H1 (cell line): ENCODE results near the gene MYLK4. TPM values are rescaled to one million over a fixed set of nuclear protein-coding genes. Genes with fewer than 3 reads are reported as not detected.

ENCODE experiments used
- CTCF ChIA-PET: fragments of 300-600 bp; sonication (Branson Sonifier 250); formaldehyde crosslinking; loops from one replicate; lab custom pipeline; 2021; ENCODE audit not compliant: partially characterized antibody; lab: Charles Lee
- POLR2A ChIA-PET: fragments of 300-600 bp; sonication (Branson Sonifier 250); formaldehyde crosslinking; loops from one replicate; lab custom pipeline; 2021; ENCODE audit warnings: inconsistent platforms; ENCODE audit not compliant: partially characterized antibody; lab: Charles Lee
- DNase-seq, 2 experiments: peaks; one replicate each; pipeline versions ENCODE4 v3.0.0 to v3.0.0-alpha.2; 2010 to 2022; ENCODE audit warnings: low spot score in 2 of 2, low read depth in 1 of 2, mixed read lengths in 1 of 2
- FAIRE-seq: peaks from 2 replicates; lab custom pipeline; 2011; peaks lifted over from hg19 to GRCh38; lab: Jason Lieb, UNC
- H2AFZ ChIP-seq: 2 replicates; pipeline ENCODE4 v1.8.1; 2012; ENCODE audit warnings: low read length, inconsistent platforms
- H2AK5ac ChIP-seq: 2 replicates; pipeline ENCODE4 v1.6.1; 2013; ENCODE audit warnings: low read depth, low read length
- H2BK120ac ChIP-seq: replicated peaks from 2 replicates; pipeline ENCODE3; 2013; ENCODE audit warnings: low read depth, low read length, inconsistent platforms
- H2BK12ac ChIP-seq: 2 replicates; pipeline ENCODE4 v1.6.1; 2013; ENCODE audit warnings: low read depth, low read length
- H2BK15ac ChIP-seq: 2 replicates; pipeline ENCODE4 v1.6.1; 2013; ENCODE audit warnings: low read length
- H2BK20ac ChIP-seq: 2 replicates; pipeline ENCODE4 v1.6.1; 2013; ENCODE audit warnings: low read length
- H2BK5ac ChIP-seq: 2 replicates; pipeline ENCODE4 v1.6.1; 2013; ENCODE audit warnings: low read depth, low read length
- H3K14ac ChIP-seq: 2 replicates; pipeline ENCODE4 v1.6.1; 2013; ENCODE audit warnings: inconsistent platforms; ENCODE audit not compliant: insufficient read length
- H3K18ac ChIP-seq: 2 replicates; pipeline ENCODE4 v1.6.1; 2013; ENCODE audit warnings: low read length; ENCODE audit errors: extremely low read depth
- H3K23ac ChIP-seq: 2 replicates; pipeline ENCODE4 v1.6.1; 2013; ENCODE audit warnings: inconsistent platforms; ENCODE audit not compliant: insufficient read length
- H3K23me2 ChIP-seq: 2 replicates; pipeline ENCODE4 v1.6.1; 2013; ENCODE audit warnings: low read depth, low read length
- H3K27ac ChIP-seq: 2 replicates; pipeline ENCODE4 v1.6.1; 2011; ENCODE audit warnings: low read depth, low read length, inconsistent platforms
- H3K27me3 ChIP-seq, 4 experiments: replicated peaks in 1 of 4; 1 replicate in 1 of 4; 2 replicates in 3 of 4; pipeline versions ENCODE4 v1.6.1 to v1.8.1; 2011 to 2013; ENCODE audit warnings: low read length in 3 of 4, mild to moderate bottlenecking in 3 of 4, inconsistent platforms in 2 of 4, mixed read lengths in 2 of 4, moderate library complexity in 1 of 4; ENCODE audit not compliant: control insufficient read depth in 3 of 4, insufficient read depth in 3 of 4; ENCODE audit errors: extremely low read depth in 1 of 4
- H3K36me3 ChIP-seq, 4 experiments: 2 replicates each; pipeline versions ENCODE4 v1.6.1 to v1.8.1; 2011 to 2013; ENCODE audit warnings: mild to moderate bottlenecking in 4 of 4, low read length in 3 of 4, moderate library complexity in 2 of 4, control low read depth in 1 of 4, inconsistent platforms in 1 of 4; ENCODE audit not compliant: insufficient read depth in 4 of 4, control insufficient read depth in 2 of 4
- H3K4ac ChIP-seq: replicated peaks from 2 replicates; pipeline ENCODE3; 2013; ENCODE audit warnings: low read length, low read depth, mixed read lengths, inconsistent platforms; ENCODE audit not compliant: insufficient read length
- H3K4me1 ChIP-seq, 4 experiments: replicated peaks in 1 of 4; 1 replicate in 1 of 4; 2 replicates in 3 of 4; pipeline versions ENCODE4 v1.6.1 to v1.8.1; 2011 to 2013; ENCODE audit warnings: low read length in 3 of 4, inconsistent platforms in 2 of 4, mixed read lengths in 1 of 4; ENCODE audit not compliant: insufficient read depth in 4 of 4, control insufficient read depth in 3 of 4
- H3K4me2 ChIP-seq, 2 experiments: 2 replicates each; pipeline versions ENCODE4 v1.6.1 to v1.8.1; 2011 to 2013; ENCODE audit warnings: low read depth in 2 of 2, low read length in 2 of 2, control low read depth in 1 of 2, inconsistent platforms in 1 of 2, mild to moderate bottlenecking in 1 of 2; ENCODE audit not compliant: insufficient read depth in 1 of 2
- H3K4me3 ChIP-seq, 4 experiments: fragments of 200-600, 300-600 bp in 1 of 4; sonication (generic), shearing (Covaris generic), sonication (Bioruptor Twin) in 1 of 4; 2 replicates each; pipeline versions ENCODE4 v1.5.1 to v1.8.1; 2011 to 2016; ENCODE audit warnings: low read length in 4 of 4, low read depth in 3 of 4, control low read depth in 2 of 4, inconsistent platforms in 2 of 4, mild to moderate bottlenecking in 2 of 4, mixed read lengths in 1 of 4, moderate library complexity in 1 of 4; ENCODE audit not compliant: insufficient read depth in 2 of 4; ENCODE audit errors: extremely low read depth in 1 of 4
- H3K56ac ChIP-seq: replicated peaks from 2 replicates; pipeline ENCODE3; 2013; ENCODE audit warnings: low read depth, mild to moderate bottlenecking, mixed read lengths, low read length, inconsistent platforms; ENCODE audit not compliant: insufficient read length
- H3K79me1 ChIP-seq: 2 replicates; pipeline ENCODE4 v1.6.1; 2013; ENCODE audit warnings: low read depth, low read length, control low read depth
- H3K79me2 ChIP-seq, 2 experiments: 2 replicates each; pipeline versions ENCODE4 v1.6.1 to v1.8.1; 2012 to 2013; ENCODE audit warnings: low read length in 2 of 2, mild to moderate bottlenecking in 2 of 2, inconsistent platforms in 1 of 2; ENCODE audit not compliant: insufficient read depth in 2 of 2, control insufficient read depth in 1 of 2
- H3K9ac ChIP-seq, 4 experiments: replicated peaks in 1 of 4; 1 replicate in 1 of 4; 2 replicates in 3 of 4; pipeline versions ENCODE4 v1.6.1 to v1.8.1; 2011 to 2013; ENCODE audit warnings: low read depth in 3 of 4, low read length in 3 of 4, control low read depth in 2 of 4, mild to moderate bottlenecking in 2 of 4, moderate library complexity in 2 of 4, inconsistent platforms in 1 of 4; ENCODE audit errors: extremely low read depth in 1 of 4
- H3K9me3 ChIP-seq, 2 experiments: 2 replicates each; pipeline versions ENCODE4 v1.6.1 to v1.8.1; 2012 to 2013; ENCODE audit warnings: mild to moderate bottlenecking in 2 of 2, moderate library complexity in 2 of 2, control low read depth in 1 of 2, inconsistent platforms in 1 of 2, low read depth in 1 of 2, low read length in 1 of 2, mixed read lengths in 1 of 2; ENCODE audit not compliant: insufficient read depth in 2 of 2
- H4K20me1 ChIP-seq, 2 experiments: replicated peaks in 1 of 2; 2 replicates each; pipeline versions ENCODE3 to v1.8.1; 2011 to 2013; ENCODE audit warnings: inconsistent platforms in 2 of 2, low read length in 2 of 2, mild to moderate bottlenecking in 1 of 2; ENCODE audit not compliant: insufficient read depth in 2 of 2, control insufficient read depth in 1 of 2
- H4K5ac ChIP-seq: 2 replicates; pipeline ENCODE4 v1.6.1; 2013; ENCODE audit warnings: low read length, low read depth, mixed read lengths, inconsistent platforms; ENCODE audit not compliant: insufficient read length
- H4K8ac ChIP-seq: 2 replicates; pipeline ENCODE4 v1.8.0; 2013; ENCODE audit warnings: mild to moderate bottlenecking, moderate library complexity, low read length, inconsistent platforms; ENCODE audit not compliant: insufficient read depth; ENCODE audit errors: extremely low read depth
- H4K91ac ChIP-seq: replicated peaks from 2 replicates; pipeline ENCODE3; 2013; ENCODE audit warnings: low read length, mixed read lengths, inconsistent platforms; ENCODE audit not compliant: insufficient read length
- CHD1 ChIP-seq: IDR thresholded peaks from 2 replicates; pipeline ENCODE4 v1.6.1; 2012; ENCODE audit warnings: low read depth, low read length, improper control_type of control experiment
- CREB1 ChIP-seq: IDR thresholded peaks from 2 replicates; pipeline ENCODE4 v1.6.1; 2012; ENCODE audit warnings: inconsistent platforms
- EP300 ChIP-seq, 2 experiments: IDR thresholded peaks; 1 replicate in 1 of 2; 2 replicates in 1 of 2; pipeline ENCODE4 v1.6.1; 2011 to 2012; ENCODE audit warnings: low read depth in 2 of 2, low read length in 2 of 2, mild to moderate bottlenecking in 2 of 2, borderline replicate concordance in 1 of 2, inconsistent platforms in 1 of 2, moderate library complexity in 1 of 2
- POLR2AphosphoS5 ChIP-seq: IDR thresholded peaks from 2 replicates; pipeline ENCODE4 v1.6.1; 2011; ENCODE audit warnings: low read depth, low read length
- RAD21 ChIP-seq, 2 experiments: IDR thresholded peaks in 1 of 2; conservative IDR thresholded peaks in 1 of 2; 2 replicates each; pipeline ENCODE4 v1.6.1; 2011; ENCODE audit warnings: low read depth in 2 of 2, low read length in 2 of 2, improper control_type of control experiment in 1 of 2, inconsistent platforms in 1 of 2, mild to moderate bottlenecking in 1 of 2, moderate library complexity in 1 of 2
- RFX5 ChIP-seq: IDR thresholded peaks from 2 replicates; pipeline ENCODE4 v1.6.1; 2011; ENCODE audit warnings: low read depth, low read length, improper control_type of control experiment, borderline replicate concordance
- SAP30 ChIP-seq: fragments of 300-600 bp; sonication (generic); IDR thresholded peaks from 2 replicates; pipeline ENCODE4 v1.7.1; 2012; ENCODE audit warnings: low read length, moderate library complexity, mild to moderate bottlenecking, inconsistent platforms; ENCODE audit not compliant: insufficient read depth, insufficient replicate concordance
- SIN3A ChIP-seq, 2 experiments: IDR thresholded peaks in 1 of 2; conservative IDR thresholded peaks in 1 of 2; 2 replicates each; pipeline ENCODE4 v1.6.1; 2011 to 2012; ENCODE audit warnings: low read length in 2 of 2, improper control_type of control experiment in 1 of 2, low read depth in 1 of 2, mild to moderate bottlenecking in 1 of 2
- SIRT6 ChIP-seq: IDR thresholded peaks from one replicate; pipeline ENCODE4 v1.7.1; 2012; ENCODE audit warnings: low read length, inconsistent platforms
- SIX5 ChIP-seq: IDR thresholded peaks from 2 replicates; pipeline ENCODE4 v1.6.1; 2011; ENCODE audit warnings: mild to moderate bottlenecking, low read depth, low read length
- SP2 ChIP-seq: IDR thresholded peaks from 2 replicates; pipeline ENCODE4 v1.6.1; 2012; ENCODE audit warnings: mild to moderate bottlenecking, low read length, inconsistent platforms
- SRF ChIP-seq: IDR thresholded peaks from 2 replicates; pipeline ENCODE4 v1.6.1; 2011; ENCODE audit warnings: mild to moderate bottlenecking, low read depth, low read length, moderate library complexity
- WGBS, 2 experiments: shearing (Covaris generic) in 1 of 2; methylation state at CpG; one replicate each; pipeline versions ENCODE4 v1.1.6 to v1.1.7; 2013 to 2015; ENCODE audit warnings: low lambda C conversion rate in 2 of 2, mixed read lengths in 2 of 2, inconsistent platforms in 1 of 2, low coverage in 1 of 2, missing lambda C conversion rate in 1 of 2; ENCODE audit not compliant: insufficient replicate concordance in 2 of 2, insufficient coverage in 1 of 2, insufficient read length in 1 of 2; ENCODE audit errors: extremely low coverage in 1 of 2, missing lambda C conversion rate in 1 of 2; 5-methylcytosine and 5-hydroxymethylcytosine counted together
- polyA plus RNA-seq, 7 experiments: library from polyadenylated mRNA; depleted of rRNA in 3 of 7; stranded (reverse) in 5 of 7; unstranded in 2 of 7; fragments of >200 nt in 5 of 7; fragments of 200-250 nt in 2 of 7; gene quantifications; 1 replicate in 5 of 7; 2 replicates in 1 of 7; 4 replicates in 1 of 7; pipeline versions ENCODE4 v1.2.1 to v1.2.3, GENCODE V29; 2011 to 2013; ENCODE audit warnings: missing spikeins in 2 of 7, mixed read lengths in 2 of 7
- total RNA-seq: library from RNA; stranded (reverse); fragmentation: NEBNext Ultra II Directional; extraction: Animal tissue kit (Norgen Biotek cat#: 25700); gene quantifications from 2 replicates; pipeline ENCODE4 v1.2.1, GENCODE V29; 2021

Gene MYLK4
- total and polyA plus RNA-seq, 2 of the 8 experiments (the other 6 are each of a cell fraction or from before 2014, with no cell fraction given): 0.11 to 0.17 TPM

DNA sequence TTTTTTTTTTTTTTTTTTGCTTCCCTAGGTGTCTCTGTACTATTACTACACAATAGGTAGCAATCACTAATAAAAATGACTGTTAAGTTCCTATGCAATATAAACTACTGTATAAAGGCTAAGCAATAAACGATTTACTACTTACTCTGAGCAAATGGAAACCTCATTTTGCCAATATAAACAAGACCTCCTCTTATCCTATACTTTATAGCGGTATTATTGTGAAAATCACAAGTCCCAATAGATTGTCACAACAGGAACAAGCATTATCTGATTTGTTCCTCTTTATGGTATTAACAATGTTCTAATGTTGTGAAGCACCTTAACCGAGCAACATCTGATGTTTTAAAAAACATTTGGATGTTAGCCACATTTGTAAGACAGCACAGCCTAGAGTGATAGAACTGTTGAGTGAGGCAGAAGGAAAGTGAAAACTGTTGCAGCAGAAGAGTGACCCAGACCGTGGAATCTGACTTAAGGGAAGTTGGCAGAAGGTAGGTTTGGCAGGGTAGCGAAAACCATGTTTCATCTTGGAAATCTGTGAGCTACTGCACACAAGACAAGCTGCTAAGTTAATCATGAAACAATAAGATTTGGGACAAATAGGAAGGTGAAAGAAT, 94.2 kb downstream of the MYLK4 start:
- Histone ChIP-seq H3K79me1 (no peaks in the 10 kb centered on the region), H4K91ac (peak overlapping the region; percentile 89), H3K79me2 (no peaks in the 10 kb centered on the region), H3K14ac (peak overlapping the region; percentile 94), H3K4ac (peak overlapping the region; percentile 86), H3K9me3 (peaks cover 10 to 14% of the 10 kb centered on the region in 2 experiments; a peak in 3 of 4 replicates), H3K23me2 (no peaks in the 10 kb centered on the region), H2BK12ac (peak overlapping the region; percentile 97), H3K18ac (no peak overlapping the region; the same call in 1 of the 2 replicates), H2BK15ac (no peak overlapping the region), H3K4me2 (no peak overlapping the region), H3K27me3 (peaks cover 0 to 2% (median 0%) of the 10 kb centered on the region in 4 experiments; a peak in 1 of 7 replicates), H3K4me3 (no peak overlapping the region), H4K20me1 (no peaks in the 10 kb centered on the region), H2AK5ac (no peak overlapping the region), H3K56ac (no peak overlapping the region), H3K4me1 (peaks cover 0 to 5% (median 1%) of the 10 kb centered on the region in 4 experiments; a peak in 3 of 7 replicates), H2BK20ac (peak overlapping the region; percentile 87; the same call in 1 of the 2 replicates), H2AFZ (no peak overlapping the region; the same call in 1 of the 2 replicates), H2BK120ac (peak overlapping the region; percentile 91), H4K8ac (no peak overlapping the region), H4K5ac (peak overlapping the region; percentile 54), H3K9ac (no peak overlapping the region), H3K36me3 (no peaks in the 10 kb centered on the region), H3K27ac (no peak overlapping the region), H3K23ac (no peak overlapping the region), H2BK5ac (peak overlapping the region; percentile 88; the same call in 1 of the 2 replicates)
- WGBS, 2 experiments: 81% methylated on average over 5 of the region's 5 CpGs; no CpG with 5 or more reads in 1 of the 2 experiments
- TF ChIP-seq CHD1: no peak
- TF ChIP-seq RFX5: no peak
- TF ChIP-seq SIX5: no peak
- TF ChIP-seq POLR2AphosphoS5: no peak
- TF ChIP-seq SAP30: no peak
- TF ChIP-seq EP300 (IDR thresholded peaks at IDR 0.05; ENCODE audit: borderline replicate concordance in 1 of 2, low read depth in 2 of 2, low read length in 2 of 2): no peak
- TF ChIP-seq SRF: no peak
- no peak for TF ChIP-seq SP2
- TF ChIP-seq CREB1: no peak
- TF ChIP-seq RAD21 (IDR thresholded peaks at IDR 0.05 in 1 of 2, conservative IDR thresholded peaks at IDR 0.05 in 1 of 2; ENCODE audit: low read depth in 2 of 2, low read length in 2 of 2): no peak
- no peak for TF ChIP-seq SIRT6
- TF ChIP-seq SIN3A (conservative IDR thresholded peaks at IDR 0.05 in 1 of 2, IDR thresholded peaks at IDR 0.05 in 1 of 2; ENCODE audit: low read depth in 1 of 2, low read length in 2 of 2): no peak
- DNase-seq: no peak
- CTCF ChIA-PET: no interaction called here
- POLR2A ChIA-PET: no interaction called here
- FAIRE-seq: peak; percentile 84
